Measurements from ENCODE around the gene MFN2.

The MFN2 gene

DNA sequence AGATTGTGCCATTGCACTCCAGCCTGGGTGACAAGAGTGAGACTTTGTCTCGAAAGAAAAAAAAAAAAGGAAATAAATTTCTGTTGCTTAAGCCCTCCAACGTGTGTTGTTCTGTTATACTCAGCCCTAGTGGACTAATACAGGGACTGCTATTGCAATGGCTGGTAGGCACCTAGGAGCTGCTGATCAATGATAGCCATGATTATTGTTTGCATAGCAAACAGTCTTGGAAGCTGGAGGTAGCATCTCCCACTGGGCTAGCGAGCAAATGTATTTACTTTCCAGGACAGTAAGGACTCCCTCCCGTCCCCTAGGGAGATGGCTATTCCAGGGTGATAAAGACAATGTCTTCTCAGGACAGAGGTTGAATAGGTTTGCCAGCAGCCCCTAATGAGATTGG, 69.4 kb downstream of the MFN2 start:
- no peak for DNase-seq (ENCODE audit: low read depth, low spot score)

DNA sequence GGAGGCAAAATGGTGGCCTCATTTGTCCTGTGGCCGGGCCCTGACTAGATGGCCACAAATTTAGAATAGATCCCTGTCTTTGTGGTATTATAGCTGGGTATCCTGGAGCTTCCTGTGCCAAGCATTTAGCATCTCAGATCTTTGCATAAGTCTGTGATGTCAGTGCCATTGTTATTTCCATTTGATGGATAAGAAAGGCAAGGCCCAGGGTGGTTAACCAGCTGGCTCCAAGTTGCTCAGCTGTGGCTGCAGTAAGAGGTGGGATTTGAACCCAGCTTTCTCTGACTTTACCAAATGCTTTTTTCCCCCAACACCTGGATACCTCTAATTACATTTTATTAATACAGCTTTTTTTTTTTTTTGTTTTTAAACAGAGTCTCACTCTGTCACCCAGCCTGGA, 71.1 kb downstream of the MFN2 start:
- DNase-seq (ENCODE audit: low read depth, low spot score): no peak

DNA sequence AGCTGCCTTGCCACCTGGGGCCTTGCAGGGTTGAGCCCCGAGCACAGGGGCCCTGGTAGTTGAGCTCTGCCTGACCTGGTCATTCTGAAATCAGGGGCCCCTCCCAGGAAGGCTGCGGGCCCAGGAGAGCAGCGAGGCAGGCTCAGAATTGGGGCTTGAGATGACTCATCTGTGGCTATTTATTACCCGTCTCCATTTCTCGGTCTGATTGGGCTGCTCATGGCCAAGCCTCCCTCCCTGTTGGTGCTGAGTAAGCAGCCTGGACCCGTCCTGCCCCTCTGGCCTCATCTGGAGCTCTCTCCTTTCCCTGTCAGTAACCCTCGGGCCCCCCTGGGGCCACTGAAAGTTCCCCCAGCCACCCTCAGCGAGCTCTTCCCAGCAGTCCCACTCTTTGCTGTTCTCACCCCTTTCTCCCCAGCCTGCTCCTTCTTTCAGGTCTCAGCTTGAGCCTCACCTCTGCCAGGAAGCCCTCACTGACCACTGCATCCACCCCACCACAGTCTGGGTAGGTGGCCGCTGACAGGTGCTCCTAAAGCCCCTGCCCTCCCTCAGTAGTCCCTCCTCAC, 71.8 kb downstream of the MFN2 start:
- DNase-seq (ENCODE audit: low read depth, low spot score): no peak

- no peak for DNase-seq (ENCODE audit: low read depth, low spot score)
Measured at GRCh38 chr1:12052997-12053686, 72.9 kb downstream of the MFN2 start.

- DNase-seq (ENCODE audit: low read depth, low spot score): no peak
Measured at GRCh38 chr1:12053752-12054548, 73.7 kb downstream of the MFN2 start.

GRCh38 chr1:12055259-12055658, 75.0 kb downstream of the MFN2 start:
- no peak for DNase-seq (ENCODE audit: low read depth, low spot score)

DNA sequence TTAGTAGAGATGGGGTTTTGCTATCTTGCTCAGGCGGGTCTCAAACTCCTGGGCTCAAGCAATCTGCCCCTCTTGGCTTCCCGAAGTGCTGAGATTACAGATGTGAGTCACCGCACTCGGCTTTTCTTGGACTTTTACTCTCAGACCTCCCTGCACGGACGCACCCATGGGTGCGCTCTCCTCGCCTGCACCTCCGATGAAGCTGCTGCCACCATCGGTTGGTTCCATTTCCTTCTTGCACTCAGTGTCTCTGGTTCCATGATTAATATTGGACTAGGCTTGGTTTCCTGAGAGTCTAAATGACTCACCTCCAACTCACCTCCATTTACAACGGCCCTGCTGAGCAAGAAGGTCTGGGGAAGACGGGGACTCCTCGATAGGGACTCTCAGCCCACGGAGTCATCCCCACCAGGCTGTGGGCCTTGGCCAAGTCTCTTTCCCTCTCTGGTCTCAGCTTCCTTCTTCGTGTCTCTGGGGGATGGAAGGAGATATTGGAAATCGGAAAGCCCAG, 76.1 kb downstream of the MFN2 start:
- DNase-seq (ENCODE audit: low read depth, low spot score): no peak

DNA sequence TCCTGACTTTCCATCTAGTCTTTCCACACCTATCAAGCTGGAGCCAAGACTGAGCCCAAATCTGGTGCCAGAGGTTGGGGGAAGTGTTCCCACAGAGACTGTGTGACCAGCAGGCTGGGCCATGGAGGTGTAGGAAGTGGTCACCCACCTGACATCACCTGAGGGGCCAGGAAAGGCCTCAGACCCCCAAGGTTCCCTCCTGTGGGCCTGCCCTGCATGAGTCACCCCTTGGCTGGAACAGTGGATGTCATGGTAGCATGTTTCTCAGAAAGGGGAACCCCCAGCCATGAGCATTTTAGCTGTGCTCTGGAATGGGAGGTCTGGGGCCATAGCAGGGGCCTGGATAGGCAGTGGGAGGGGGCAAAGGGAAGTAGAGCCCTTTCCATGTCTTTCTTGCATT, 77.1 kb downstream of the MFN2 start:
- DNase-seq (ENCODE audit: low read depth, low spot score): no peak

- DNase-seq (ENCODE audit: low read depth, low spot score): no peak
Measured at GRCh38 chr1:12057940-12058687, 77.9 kb downstream of the MFN2 start.

- DNase-seq (ENCODE audit: low read depth, low spot score): no peak
Measured at GRCh38 chr1:12059226-12059625, 79.0 kb downstream of the MFN2 start.

DNA sequence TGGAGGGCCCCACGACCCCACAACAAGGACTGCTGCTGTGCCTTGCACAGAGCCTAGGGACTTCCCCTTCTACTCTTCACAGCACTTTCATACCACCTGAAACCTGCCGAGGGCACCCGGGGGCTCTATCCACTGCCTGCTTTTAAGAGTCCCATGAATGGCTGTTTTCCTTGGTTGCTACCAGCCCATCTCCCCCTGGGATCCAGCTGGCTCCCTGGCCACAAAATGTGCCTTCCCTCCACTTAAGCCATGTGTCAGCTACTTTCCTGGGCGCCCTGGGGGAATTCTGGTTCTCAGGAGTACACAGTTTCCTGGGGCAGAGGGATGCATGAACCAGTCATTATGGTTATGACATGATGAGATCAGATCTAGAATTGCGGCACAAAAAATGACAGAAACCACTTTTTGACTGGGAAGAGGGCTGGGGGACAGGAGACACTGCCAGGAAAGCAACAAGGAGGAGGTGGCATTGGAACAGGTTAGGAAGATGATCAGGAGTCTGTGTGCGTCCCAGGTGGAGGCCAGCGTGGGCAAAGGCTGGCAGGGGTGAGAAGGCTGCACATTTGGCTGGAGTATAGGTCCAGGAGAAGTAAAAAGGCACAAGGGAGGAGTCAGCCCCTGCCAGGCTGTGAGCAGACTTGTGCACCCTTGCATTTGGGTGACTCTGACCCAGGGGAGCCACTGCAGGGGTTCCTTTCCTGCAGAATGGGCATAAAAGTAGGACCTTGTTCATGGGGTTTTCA, 79.6 kb downstream of the MFN2 start:
- DNase-seq (ENCODE audit: low read depth, low spot score): no peak

GRCh38 chr1:12060500-12060899, 80.3 kb downstream of the MFN2 start:
- no peak for DNase-seq (ENCODE audit: low read depth, low spot score)
